Fibroblast of lung (primary cell): Measurements from ENCODE around the gene NTN3. TPM values are rescaled to one million over a fixed set of nuclear protein-coding genes. Genes with fewer than 3 reads are reported as not detected.
A peak's percentile ranks its signal among the peaks of the same experiment; 100 is the strongest.

Experiments used
- DNase-seq, 2 donors: peaks; one replicate each; pipeline versions ENCODE4 v3.0.0 to v3.0.0-alpha.2; 2010; ENCODE audit warnings: low read depth in 2 of 2
- H2AFZ ChIP-seq: 2 replicates; pipeline ENCODE4 v1.5.1; 2012; ENCODE audit warnings: low read length, control low read depth, inconsistent platforms
- H3K27ac ChIP-seq: 2 replicates; pipeline ENCODE4 v1.5.1; 2011; ENCODE audit warnings: low read length, control low read depth; ENCODE audit not compliant: insufficient read depth
- H3K27me3 ChIP-seq: 2 replicates; pipeline ENCODE4 v1.5.1; 2011; ENCODE audit warnings: mild to moderate bottlenecking, low read length; ENCODE audit not compliant: control insufficient read depth, insufficient read depth
- H3K36me3 ChIP-seq: 2 replicates; pipeline ENCODE4 v1.5.1; 2011; ENCODE audit warnings: low read length; ENCODE audit not compliant: control insufficient read depth, insufficient read depth
- H3K4me1 ChIP-seq: 2 replicates; pipeline ENCODE4 v1.5.1; 2011; ENCODE audit warnings: low read length; ENCODE audit not compliant: control insufficient read depth, insufficient read depth; ENCODE audit errors: extremely low read depth
- H3K4me2 ChIP-seq: 2 replicates; pipeline ENCODE4 v1.5.1; 2011; ENCODE audit warnings: low read length, control low read depth; ENCODE audit not compliant: insufficient read depth; ENCODE audit errors: extremely low read depth
- H3K4me3 ChIP-seq, 4 experiments: fragments of 200-600 bp in 1 of 4; sonication (generic) in 1 of 4; replicated peaks in 1 of 4; 2 replicates each; pipeline ENCODE4 v1.5.1; 2011 to 2016; ENCODE audit warnings: low read length in 4 of 4, low read depth in 3 of 4, mild to moderate bottlenecking in 3 of 4, control low read depth in 2 of 4, inconsistent platforms in 1 of 4, mixed read lengths in 1 of 4; ENCODE audit not compliant: insufficient read depth in 1 of 4; ENCODE audit errors: control extremely low read depth in 1 of 4
- H3K79me2 ChIP-seq: 2 replicates; pipeline ENCODE4 v1.5.1; 2012; ENCODE audit warnings: mild to moderate bottlenecking, low read length, inconsistent platforms; ENCODE audit not compliant: control insufficient read depth, insufficient read depth
- H3K9ac ChIP-seq: 2 replicates; pipeline ENCODE4 v1.5.1; 2011; ENCODE audit warnings: mild to moderate bottlenecking, low read length, control low read depth; ENCODE audit not compliant: insufficient read depth
- H3K9me3 ChIP-seq: 2 replicates; pipeline ENCODE4 v1.5.1; 2012; ENCODE audit warnings: low read depth, low read length; ENCODE audit not compliant: control insufficient read depth, insufficient read depth
- H4K20me1 ChIP-seq: 2 replicates; pipeline ENCODE4 v1.5.1; 2011; ENCODE audit warnings: low read length; ENCODE audit not compliant: control insufficient read depth, insufficient read depth; ENCODE audit errors: extremely low read depth
- EZH2 ChIP-seq: IDR thresholded peaks from 2 replicates; pipeline ENCODE4 v1.5.1; 2012; ENCODE audit warnings: low read length, control low read depth, mild to moderate bottlenecking; ENCODE audit errors: missing control alignments
- polyA plus RNA-seq, 2 donors: library from polyadenylated mRNA; depleted of rRNA in 1 of 2; stranded (reverse) in 1 of 2; unstranded in 1 of 2; fragments of >200 nt; gene quantifications; 2 replicates each; pipeline ENCODE4 v1.2.1, GENCODE V29; 2011 to 2012; ENCODE audit warnings: missing spikeins in 1 of 2
- total RNA-seq: library from RNA; depleted of rRNA; stranded (reverse); fragments of >200 nt; gene quantifications from 2 replicates; pipeline ENCODE4 v1.2.1, GENCODE V29; 2014
- TF ChIP-seq, protein P1 (sequence below), 2 donors: IDR thresholded peaks in 1 of 2; conservative IDR thresholded peaks in 1 of 2; 1 replicate in 1 of 2; 2 replicates in 1 of 2; pipeline ENCODE4 v1.5.1; 2011 to 2012; ENCODE audit warnings: low read length in 2 of 2, control low read depth in 1 of 2, inconsistent platforms in 1 of 2, low read depth in 1 of 2, mild to moderate bottlenecking in 1 of 2

Gene NTN3
- total and polyA plus RNA-seq, 2 donors (not counting 1 experiment from before 2014, with no cell fraction given): 0.08 to 2.1 TPM

DNA sequence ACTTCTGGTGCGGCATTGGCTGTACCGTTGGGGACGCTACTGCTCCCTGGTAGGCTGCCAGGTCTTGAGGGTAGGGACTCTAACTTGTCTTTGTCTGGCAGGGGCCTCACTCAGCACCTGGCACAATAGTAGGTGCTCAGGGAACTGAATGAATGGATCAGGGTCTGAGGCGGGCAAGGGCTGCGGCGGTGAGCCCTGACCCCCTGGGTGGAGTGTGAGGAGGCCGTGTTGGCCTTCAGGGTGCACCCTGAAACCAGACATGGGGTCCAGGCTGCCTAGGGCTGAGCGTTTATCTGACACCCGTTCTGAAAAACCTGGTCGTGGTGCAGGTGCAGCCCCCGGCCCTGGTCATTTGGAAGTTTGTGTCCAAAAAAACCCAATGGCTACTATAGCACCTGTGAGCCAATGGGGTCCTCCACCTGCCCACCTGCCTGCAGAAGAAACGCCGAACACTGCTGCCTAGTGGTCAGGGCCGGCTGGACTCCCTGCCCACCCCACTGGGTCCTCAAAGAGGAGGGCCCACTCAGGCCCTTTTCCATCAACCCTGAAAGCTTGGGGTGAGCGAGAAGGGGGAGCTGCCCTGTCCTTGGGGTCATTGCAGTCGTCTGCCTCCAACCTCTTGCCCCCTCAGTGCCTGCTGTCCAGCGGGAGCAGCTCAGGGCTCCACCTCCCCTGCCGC, 37.8 kb downstream of the NTN3 start:
- Histone ChIP-seq H3K4me3 (no peak overlapping the region), H4K20me1 (no peaks in the 10 kb centered on the region), H3K27me3 (no peaks in the 10 kb centered on the region), H3K4me2 (no peak overlapping the region), H3K36me3 (no peaks in the 10 kb centered on the region), H3K79me2 (no peaks in the 10 kb centered on the region), H3K4me1 (peaks cover 7% of the 10 kb centered on the region), H3K9me3 (no peaks in the 10 kb centered on the region), H2AFZ (no peak overlapping the region), H3K27ac (no peak overlapping the region), H3K9ac (no peak overlapping the region)
- DNase-seq: no peak
- TF ChIP-seq, protein P1, sequence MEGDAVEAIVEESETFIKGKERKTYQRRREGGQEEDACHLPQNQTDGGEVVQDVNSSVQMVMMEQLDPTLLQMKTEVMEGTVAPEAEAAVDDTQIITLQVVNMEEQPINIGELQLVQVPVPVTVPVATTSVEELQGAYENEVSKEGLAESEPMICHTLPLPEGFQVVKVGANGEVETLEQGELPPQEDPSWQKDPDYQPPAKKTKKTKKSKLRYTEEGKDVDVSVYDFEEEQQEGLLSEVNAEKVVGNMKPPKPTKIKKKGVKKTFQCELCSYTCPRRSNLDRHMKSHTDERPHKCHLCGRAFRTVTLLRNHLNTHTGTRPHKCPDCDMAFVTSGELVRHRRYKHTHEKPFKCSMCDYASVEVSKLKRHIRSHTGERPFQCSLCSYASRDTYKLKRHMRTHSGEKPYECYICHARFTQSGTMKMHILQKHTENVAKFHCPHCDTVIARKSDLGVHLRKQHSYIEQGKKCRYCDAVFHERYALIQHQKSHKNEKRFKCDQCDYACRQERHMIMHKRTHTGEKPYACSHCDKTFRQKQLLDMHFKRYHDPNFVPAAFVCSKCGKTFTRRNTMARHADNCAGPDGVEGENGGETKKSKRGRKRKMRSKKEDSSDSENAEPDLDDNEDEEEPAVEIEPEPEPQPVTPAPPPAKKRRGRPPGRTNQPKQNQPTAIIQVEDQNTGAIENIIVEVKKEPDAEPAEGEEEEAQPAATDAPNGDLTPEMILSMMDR (conservative IDR thresholded peaks at IDR 0.05 in 1 of 2, IDR thresholded peaks at IDR 0.05 in 1 of 2; ENCODE audit: low read depth in 1 of 2, low read length in 2 of 2): no peak
- no peak for TF ChIP-seq EZH2

DNA sequence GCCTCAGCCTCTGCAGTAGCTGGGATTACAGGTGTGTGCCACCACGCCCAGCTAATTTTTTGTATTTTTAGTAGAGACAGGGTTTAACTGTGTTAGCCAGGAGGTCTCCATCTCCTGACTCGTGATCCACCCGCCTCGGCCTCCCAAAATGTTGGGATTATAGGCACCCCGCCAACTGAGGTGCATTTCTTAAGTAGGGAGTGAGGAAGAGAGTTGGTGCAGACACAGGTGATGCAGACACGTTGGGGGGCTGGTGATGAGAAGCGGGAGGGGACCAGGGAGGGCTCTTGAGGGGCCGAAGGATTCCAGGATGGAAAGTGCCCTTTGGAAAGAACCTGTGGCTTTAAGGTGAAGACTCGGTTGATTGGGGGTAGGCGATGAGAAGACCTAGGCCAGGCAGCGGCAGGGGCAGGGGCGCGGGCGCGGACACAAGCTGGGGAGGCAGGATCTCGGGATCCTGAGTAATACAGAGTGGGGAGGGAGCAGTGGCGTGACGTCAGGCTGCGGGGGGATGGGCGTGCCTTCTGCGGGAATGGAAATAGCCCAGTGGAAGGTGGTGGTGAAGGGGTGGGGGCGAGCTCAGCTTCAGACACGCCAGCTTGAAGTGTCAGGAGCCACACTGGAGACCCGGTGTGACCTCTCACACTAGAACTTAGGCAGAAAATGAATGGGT, 40.2 kb downstream of the NTN3 start:
- peak; percentile 61 to 70 for DNase-seq
- Histone ChIP-seq H3K9me3 (no peaks in the 10 kb centered on the region), H3K79me2 (peaks cover 23% of the 10 kb centered on the region), H3K27ac (peak overlapping the region; percentile 44), H3K27me3 (no peaks in the 10 kb centered on the region), H3K4me3 (peak overlapping the region in 1 of 4 experiments; percentile 24), H3K4me1 (peaks cover 13% of the 10 kb centered on the region), H3K9ac (no peak overlapping the region), H2AFZ (no peak overlapping the region), H3K36me3 (peaks cover under 1% of the 10 kb centered on the region), H4K20me1 (no peaks in the 10 kb centered on the region), H3K4me2 (peak overlapping the region; percentile 58)
- TF ChIP-seq, protein P1 (conservative IDR thresholded peaks at IDR 0.05 in 1 of 2, IDR thresholded peaks at IDR 0.05 in 1 of 2; ENCODE audit: low read depth in 1 of 2, low read length in 2 of 2): no peak
- TF ChIP-seq EZH2: no peak

DNA sequence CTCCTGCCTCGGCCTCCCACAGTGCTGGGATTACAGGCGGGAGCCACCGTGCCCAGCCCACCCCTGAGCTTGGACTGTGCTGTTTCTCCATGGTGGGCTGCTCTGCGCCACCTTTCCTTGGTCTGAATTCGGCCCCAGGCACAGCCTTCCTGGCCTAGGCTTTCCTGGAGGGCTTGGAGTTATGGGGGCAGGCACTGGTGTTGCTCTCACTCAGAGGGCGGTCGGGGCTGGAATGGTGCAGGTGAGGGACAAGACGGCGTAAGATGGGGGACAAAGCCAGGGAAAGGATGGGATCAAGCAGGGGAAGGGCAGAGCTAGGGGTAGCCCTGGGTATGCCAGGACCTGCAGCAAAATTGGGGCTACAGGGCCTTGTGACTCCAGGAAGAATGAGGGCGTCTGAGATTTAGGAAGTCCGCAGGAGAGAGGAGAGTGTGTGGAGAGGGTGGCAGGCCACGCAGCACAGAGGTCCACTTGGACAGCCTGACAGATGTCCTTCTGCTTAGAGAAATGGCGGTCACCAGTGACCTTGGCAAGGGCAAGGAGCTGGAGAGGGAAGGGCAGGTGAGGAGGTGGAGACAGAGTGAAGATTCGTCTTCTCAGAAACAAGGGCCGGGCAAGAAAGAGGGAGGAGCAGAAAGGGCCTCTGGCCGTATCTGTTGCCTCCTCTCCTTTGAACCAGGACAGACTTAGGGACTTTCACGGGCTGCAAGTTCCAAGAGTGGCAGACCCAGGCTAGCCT, 41.1 kb downstream of the NTN3 start:
- Histone ChIP-seq H3K9ac (no peak overlapping the region), H4K20me1 (peaks cover 2% of the 10 kb centered on the region), H3K4me2 (no peak overlapping the region), H3K4me3 (no peak overlapping the region), H3K79me2 (peaks cover 32% of the 10 kb centered on the region), H2AFZ (no peak overlapping the region), H3K4me1 (peaks cover 18% of the 10 kb centered on the region), H3K36me3 (peaks cover 3% of the 10 kb centered on the region), H3K27ac (no peak overlapping the region), H3K27me3 (no peaks in the 10 kb centered on the region), H3K9me3 (no peaks in the 10 kb centered on the region)
- no peak for DNase-seq
- TF ChIP-seq, protein P1 (conservative IDR thresholded peaks at IDR 0.05 in 1 of 2, IDR thresholded peaks at IDR 0.05 in 1 of 2; ENCODE audit: low read depth in 1 of 2, low read length in 2 of 2): no peak
- TF ChIP-seq EZH2: no peak
